HG03064 (cell line): ENCODE data around the gene TSSK6.

Experiments used
- ATAC-seq: cut with Tn5 transposase; IDR thresholded peaks from one replicate; pipeline ENCODE4 v1.9.1; 2021; ENCODE audit warnings: low read depth; ENCODE audit not compliant: unreplicated experiment

The TSSK6 gene

GRCh38 chr19:19465436-19466070 is 49.8 kb downstream of the TSSK6 start:
- ATAC-seq = no peak

- ATAC-seq = no peak
These were observed 50.8 kb downstream of the TSSK6 start for GRCh38 chr19:19464339-19465098.
